Head of caudate nucleus (tissue), 42 donors: Measurements from ENCODE around the gene RAG2.
A peak's percentile ranks its signal among the peaks of the same experiment; 100 is the strongest.
"Not testable (repeated sequence)": the region's sequence is repeated elsewhere in the genome, so short reads cannot be mapped to it uniquely, and the experiment has no call there.

Source experiments
- DNase-seq, 42 donors: peaks; one replicate each; pipeline versions ENCODE4 v3.0.0 to v3.0.0-alpha.2; 2020 to 2021; ENCODE audit warnings: mixed read lengths in 7 of 42
- intact Hi-C: fragments of 100-400 bp; cut with DNase I; formaldehyde crosslinking; loops from one replicate; pipeline ENCODE4 v1.15.0; 2022

The RAG2 gene

GRCh38 chr11:36565031-36565610, 32.9 kb downstream of the RAG2 start:
- intact Hi-C loops: loop anchor here (5.0 kb wide), 1 partner anchor 102 kb away; no protein-coding TSS in a partner anchor
- DNase-seq: no peak

GRCh38 chr11:36564376-36565030, 33.5 kb downstream of the RAG2 start:
- peak in 41 of 42 donors; percentile 6 to 84 (median 63) for DNase-seq

GRCh38 chr11:36558571-36559413, 39.2 kb downstream of the RAG2 start:
- intact Hi-C loops: no loop called here
- no peak for DNase-seq

More at GRCh38 chr11:36564376-36565030, 33.5 kb downstream of the RAG2 start:
- intact Hi-C loops: loop anchor here (5.0 kb wide), 1 partner anchor 103 kb away; no protein-coding TSS in a partner anchor

GRCh38 chr11:36557991-36558390, 40.0 kb downstream of the RAG2 start:
- no peak for DNase-seq
- intact Hi-C loops: no loop called here

- intact Hi-C loops, DNase-seq: not testable (repeated sequence)
Observed at GRCh38 chr11:36557390-36557789, 40.6 kb downstream of the RAG2 start.

GRCh38 chr11:36550385-36551115, 47.5 kb downstream of the RAG2 start:
- no peak for DNase-seq
- intact Hi-C loops: no loop called here
